GM12878 (cell line): ENCODE results near the gene GABPB2. TPM values are rescaled to one million over a fixed set of nuclear protein-coding genes. Genes with fewer than 3 reads are reported as not detected.
A peak's percentile ranks its signal among the peaks of the same experiment; 100 is the strongest.

Source experiments
- ATAC-seq: fragments of 200-7000 bp; cut with Tn5 transposase; 3 replicates; pipeline ENCODE4 v1.9.1; 2020; ENCODE audit warnings: mild to moderate bottlenecking, moderate library complexity
- BruUV-seq: library from RNA; stranded (reverse); fragments of 400-500 nt; replicated peaks from 2 replicates; lab custom pipeline; 2021; lab: Mats Ljungman, UMichigan
- CTCF ChIA-PET: fragments of 300-600 bp; sonication (Branson Sonifier 250); formaldehyde crosslinking; extraction: SDS; loops from one replicate; lab custom pipeline; 2021; ENCODE audit warnings: inconsistent platforms; lab: Yijun Ruan, JAX
- POLR2A ChIA-PET: fragments of 350-600 bp; formaldehyde crosslinking; extraction: SDS; loops from one replicate; lab custom pipeline; 2021; ENCODE audit warnings: inconsistent platforms; lab: Charles Lee
- RAD21 ChIA-PET: fragments of 300-600 bp; sonication (Branson Sonifier 250); formaldehyde crosslinking; loops from one replicate; lab custom pipeline; 2023; ENCODE audit warnings: antibody characterized with exemption; ENCODE audit not compliant: unreplicated experiment; lab: Charles Lee
- SMC1A ChIA-PET: fragments of 300-600 bp; sonication (Branson Sonifier 250); formaldehyde crosslinking; loops from one replicate; lab custom pipeline; 2023; ENCODE audit not compliant: unreplicated experiment, uncharacterized antibody; lab: Charles Lee
- DNase-seq: peaks from one replicate; pipeline ENCODE4 v3.0.0-alpha.2; 2011; ENCODE audit warnings: low read depth, low spot score
- FAIRE-seq: peaks from 3 replicates; lab custom pipeline; 2011; peaks lifted over from hg19 to GRCh38; lab: Jason Lieb, UNC
- H2AFZ ChIP-seq: 2 replicates; pipeline ENCODE4 v1.6.0; 2011; ENCODE audit warnings: low read depth, low read length, control low read depth; ENCODE audit not compliant: control insufficient read depth
- H3K27ac ChIP-seq: 2 replicates; pipeline ENCODE4 v1.5.1; 2011; ENCODE audit warnings: control low read depth; ENCODE audit not compliant: control insufficient read depth, insufficient read depth
- H3K27me3 ChIP-seq, 2 experiments: replicated peaks in 1 of 2; 2 replicates each; pipeline versions ENCODE4 v1.6.0 to v1.6.1; 2011; ENCODE audit warnings: low read length in 1 of 2; ENCODE audit not compliant: control insufficient read depth in 2 of 2, insufficient read depth in 2 of 2
- H3K36me3 ChIP-seq, 2 experiments: 2 replicates each; pipeline ENCODE4 v1.5.1; 2011; ENCODE audit warnings: low read length in 1 of 2; ENCODE audit not compliant: control insufficient read depth in 2 of 2, insufficient read depth in 2 of 2
- H3K4me1 ChIP-seq: 2 replicates; pipeline ENCODE4 v1.6.1; 2011; ENCODE audit warnings: mild to moderate bottlenecking, low read length, moderate library complexity, mixed read lengths; ENCODE audit not compliant: control insufficient read depth, insufficient read depth
- H3K4me2 ChIP-seq: 2 replicates; pipeline ENCODE4 v1.6.0; 2011; ENCODE audit warnings: control low read depth; ENCODE audit not compliant: control insufficient read depth, insufficient read depth
- H3K4me3 ChIP-seq: fragments of 200-600 bp; sonication (generic); 2 replicates; pipeline ENCODE4 v1.5.1; 2016
- H3K79me2 ChIP-seq: 2 replicates; pipeline ENCODE4 v1.6.0; 2011; ENCODE audit warnings: low read length; ENCODE audit not compliant: control insufficient read depth, insufficient read depth
- H3K9ac ChIP-seq: 2 replicates; pipeline ENCODE4 v1.8.0; 2011; ENCODE audit warnings: low read length, control low read depth, mixed read lengths; ENCODE audit not compliant: control insufficient read depth, insufficient read depth
- H3K9me3 ChIP-seq: replicated peaks from 3 replicates; pipeline ENCODE4 v1.5.1; 2011; ENCODE audit warnings: mild to moderate bottlenecking, low read length; ENCODE audit not compliant: control insufficient read depth, insufficient read depth
- H4K20me1 ChIP-seq: 2 replicates; pipeline ENCODE4 v1.6.0; 2011; ENCODE audit not compliant: control insufficient read depth, insufficient read depth
- MEF2B ChIP-seq: fragments of 450-650 bp; IDR thresholded peaks from 2 replicates; pipeline ENCODE4 v1.6.1; 2018; ENCODE audit warnings: mild to moderate bottlenecking, moderate library complexity; ENCODE audit not compliant: partially characterized antibody, poor library complexity, severe bottlenecking
- NR2C2 ChIP-seq: IDR thresholded peaks from 2 replicates; pipeline ENCODE4 v1.6.1; 2011; ENCODE audit warnings: borderline replicate concordance, low read depth; ENCODE audit not compliant: control insufficient read depth, insufficient read length
- NR2F1 ChIP-seq: fragments of 450-650 bp; conservative IDR thresholded peaks from 2 replicates; pipeline ENCODE4 v1.6.1; 2017; ENCODE audit warnings: mild to moderate bottlenecking
- RUNX3 ChIP-seq: IDR thresholded peaks from 2 replicates; pipeline ENCODE4 v1.6.1; 2012; ENCODE audit warnings: low read length, inconsistent platforms
- YBX1 ChIP-seq: fragments of 450-650 bp; IDR thresholded peaks from 2 replicates; pipeline ENCODE4 v1.6.1; 2016; ENCODE audit warnings: antibody characterized with exemption
- ZNF274 ChIP-seq: IDR thresholded peaks from one replicate; pipeline ENCODE4 v1.8.0; 2011; ENCODE audit not compliant: insufficient read length, insufficient read depth
- ZNF384 ChIP-seq: IDR thresholded peaks from 2 replicates; pipeline ENCODE4 v1.6.1; 2012; ENCODE audit warnings: low read depth, mild to moderate bottlenecking, low read length, improper control_type of control experiment, borderline replicate concordance
- WGBS: methylation state at CpG from one replicate; pipeline ENCODE4 v1.1.6; 2016; ENCODE audit warnings: low lambda C conversion rate; ENCODE audit not compliant: insufficient replicate concordance, insufficient coverage; ENCODE audit errors: missing lambda C conversion rate; 5-methylcytosine and 5-hydroxymethylcytosine counted together
- in situ Hi-C: fragments of 300-500 bp; cut with MboI; formaldehyde crosslinking; loops from 9 replicates; pipeline ENCODE4 v1.14.3; 2018; ENCODE audit warnings: mixed read lengths
- intact Hi-C: fragments of 100-400 bp; cut with micrococcal nuclease; formaldehyde crosslinking; loops from one replicate; pipeline ENCODE4 v1.14.2; 2022; ENCODE audit not compliant: unreplicated experiment
- polyA plus RNA-seq, 11 experiments: library from polyadenylated mRNA; depleted of rRNA in 4 of 11; unstranded in 6 of 11; stranded (reverse) in 5 of 11; fragments of >200 nt; fragmentation: Nextera tagmentation in 4 of 11; fragmentation: Illumina TruSeq in 1 of 11; extraction: Ambion mirVana in 4 of 11; extraction: Trizol in 1 of 11; gene quantifications; 1 replicate in 1 of 11; 2 replicates in 10 of 11; pipeline versions ENCODE4 v1.2.1 to v1.2.3, GENCODE V29; 2011 to 2016; ENCODE audit warnings: inconsistent platforms in 2 of 11, missing spikeins in 2 of 11, low read depth in 1 of 11
- total RNA-seq, 4 experiments: library from RNA; depleted of rRNA in 3 of 4; stranded (reverse); fragments of >200 nt in 3 of 4; fragmentation: Illumina TruSeq in 1 of 4; extraction: Trizol in 1 of 4; gene quantifications; 2 replicates each; pipeline versions ENCODE4 v1.2.1 to v1.2.3, GENCODE V29; 2013 to 2021

The GABPB2 gene
- total and polyA plus RNA-seq, 10 of the 15 experiments (the other 5 are each of a cell fraction or from before 2014, with no cell fraction given): 2.3 to 10.5 (median 6.9) TPM

- in situ Hi-C loops: no loop called here
- RAD21 ChIA-PET: interaction anchor here (1.0 to 1.7 kb wide), 2 partner anchors 11 to 67 kb away, joined by 5 to 12 read pairs; partner anchors contain the start of gene TNFAIP8L2
- TF ChIP-seq MEF2B (no peak), ZNF384 (peak; percentile 33; the same call in 1 of the 2 replicates), NR2F1 (no peak), NR2C2 (no peak), RUNX3 (peak; percentile 75), ZNF274 (no peak), YBX1 (no peak)
- H4K20me1 ChIP-seq: no peaks in the 10 kb centered on the region
- peak overlapping the region; percentile 98 for H3K9ac ChIP-seq
- FAIRE-seq (no peak), DNase-seq (no peak), ATAC-seq (peak; percentile 48)
- POLR2A ChIA-PET: interaction anchor here (1.0 to 2.2 kb wide), 5 partner anchors 9 to 191 kb away, joined by 3 to 19 read pairs (median 5); partner anchors contain the start of genes TNFAIP8L2, VPS72 and ZNF687
- peaks cover 1 to 3% of the 10 kb centered on the region in 2 experiments; a peak in 3 of 4 replicates for H3K36me3 ChIP-seq
- CTCF ChIA-PET: interaction anchor here (0.6 to 2.0 kb wide), 6 partner anchors 10 to 85 kb away, joined by 3 to 12 read pairs (median 4); partner anchors contain the start of genes TNFAIP8L2 and VPS72
- H3K79me2 ChIP-seq: peaks cover 24% of the 10 kb centered on the region
- WGBS: 4% methylated on average over 15 of the region's 15 CpGs
- H2AFZ ChIP-seq: peak overlapping the region; percentile 96
- intact Hi-C loops: no loop called here
- H3K27me3 ChIP-seq: no peaks in the 10 kb centered on the region
- peaks cover 9% of the 10 kb centered on the region for H3K4me1 ChIP-seq
- peak overlapping the region; percentile 70 for H3K27ac ChIP-seq
- peak overlapping the region; percentile 98 for H3K4me3 ChIP-seq
- peak overlapping the region; percentile 94 for H3K4me2 ChIP-seq
- H3K9me3 ChIP-seq: no peaks in the 10 kb centered on the region
- BruUV-seq: no TSS peak
- SMC1A ChIA-PET: interaction anchor here (1.3 to 2.1 kb wide), 5 partner anchors 8 to 83 kb away, joined by 4 to 9 read pairs (median 5); partner anchors contain the start of genes TNFAIP8L2 and VPS72
Measured at GRCh38 chr1:151166505-151166956, 96.0 kb downstream of the GABPB2 start.
